OCI-LY1 (cell line): ENCODE measurements around the gene DBN1.

Experiments used
- H2AFZ ChIP-seq: fragments of 200-600 bp; sonication (generic), shearing (Covaris generic); 2 replicates; pipeline ENCODE4 v1.6.0; 2014; ENCODE audit warnings: antibody characterized with exemption, mild to moderate bottlenecking, low read length
- H3F3A ChIP-seq: fragments of 200-600 bp; sonication (generic), shearing (Covaris generic); 2 replicates; pipeline ENCODE4 v1.6.0; 2014; ENCODE audit warnings: mild to moderate bottlenecking, antibody characterized with exemption, low read length, moderate library complexity; ENCODE audit not compliant: insufficient read depth
- H3K27ac ChIP-seq: fragments of 200-600 bp; sonication (generic); 2 replicates; pipeline ENCODE4 v1.5.1; 2014; ENCODE audit warnings: low read length, mixed run types, mild to moderate bottlenecking, low read depth; ENCODE audit not compliant: poor library complexity, severe bottlenecking
- H3K27me3 ChIP-seq: fragments of 200-600 bp; sonication (generic); 2 replicates; pipeline ENCODE4 v1.6.0; 2014; ENCODE audit warnings: antibody characterized with exemption, mild to moderate bottlenecking, low read length, moderate library complexity; ENCODE audit not compliant: insufficient read depth
- H3K36me3 ChIP-seq: fragments of 200-600 bp; sonication (generic); 2 replicates; pipeline ENCODE4 v1.6.1; 2014; ENCODE audit warnings: mild to moderate bottlenecking, antibody characterized with exemption, low read length, moderate library complexity, mixed read lengths; ENCODE audit not compliant: insufficient read depth
- H3K4me1 ChIP-seq: fragments of 200-600 bp; sonication (generic); 2 replicates; pipeline ENCODE4 v1.5.1; 2014; ENCODE audit warnings: mild to moderate bottlenecking, low read length, moderate library complexity; ENCODE audit not compliant: insufficient read depth, severe bottlenecking
- H3K4me2 ChIP-seq: fragments of 200-600 bp; sonication (generic), shearing (Covaris generic); 2 replicates; pipeline ENCODE4 v1.6.1; 2014; ENCODE audit warnings: low read length
- H3K4me3 ChIP-seq: fragments of 200-600 bp; sonication (generic); 2 replicates; pipeline ENCODE4 v1.5.1; 2014; ENCODE audit warnings: low read length, low read depth, mild to moderate bottlenecking, mixed read lengths; ENCODE audit not compliant: poor library complexity, severe bottlenecking
- H3K79me2 ChIP-seq: fragments of 200-600 bp; shearing (Covaris generic); 2 replicates; pipeline ENCODE4 v1.6.1; 2016; ENCODE audit warnings: mixed run types, low read length, mixed read lengths; ENCODE audit not compliant: insufficient read depth
- H3K9ac ChIP-seq: fragments of 200-600 bp; sonication (generic), shearing (Covaris generic); 2 replicates; pipeline ENCODE4 v1.6.1; 2014; ENCODE audit warnings: mild to moderate bottlenecking, low read length, mixed read lengths
- H3K9me2 ChIP-seq: fragments of 200-600 bp; sonication (generic), shearing (Covaris generic); 2 replicates; pipeline ENCODE4 v1.6.1; 2014; ENCODE audit warnings: low read depth, mild to moderate bottlenecking, low read length, mixed read lengths
- H3K9me3 ChIP-seq: fragments of 200-600 bp; shearing (Covaris generic); 2 replicates; pipeline ENCODE4 v1.6.1; 2014; ENCODE audit warnings: low read length, mixed read lengths
- H4K20me1 ChIP-seq: fragments of 200-600 bp; sonication (generic), shearing (Covaris generic); 2 replicates; pipeline ENCODE4 v1.6.0; 2016; ENCODE audit warnings: mild to moderate bottlenecking, low read length; ENCODE audit not compliant: insufficient read depth
- CTCF ChIP-seq: fragments of 200-600 bp; sonication (generic), shearing (Covaris generic); IDR thresholded peaks from 2 replicates; pipeline ENCODE4 v1.5.1; 2017; ENCODE audit warnings: mild to moderate bottlenecking, antibody characterized with exemption, low read length, moderate library complexity, mixed read lengths
- EZH2 ChIP-seq: fragments of 200-600 bp; sonication (generic), shearing (Covaris generic); IDR thresholded peaks from 2 replicates; pipeline ENCODE4 v1.8.0; 2017; ENCODE audit warnings: borderline replicate concordance, mixed run types, mild to moderate bottlenecking, antibody characterized with exemption, low read length, moderate library complexity, mixed read lengths

Gene DBN1

GRCh38 chr5:177468329-177468684 is 5.1 kb downstream of the DBN1 start:
- Histone ChIP-seq H3K9me3 (no peaks in the 10 kb centered on the region), H3K4me2 (no peak overlapping the region), H3K4me3 (no peak overlapping the region), H3K27me3 (no peaks in the 10 kb centered on the region), H3K9ac (no peak overlapping the region), H3K36me3 (peaks cover 60% of the 10 kb centered on the region), H3F3A (no peaks in the 10 kb centered on the region), H4K20me1 (no peaks in the 10 kb centered on the region), H3K79me2 (no peaks in the 10 kb centered on the region), H3K4me1 (peaks cover 27% of the 10 kb centered on the region), H3K27ac (no peak overlapping the region), H2AFZ (no peak overlapping the region), H3K9me2 (no peaks in the 10 kb centered on the region)
- no peak for TF ChIP-seq CTCF
- no peak for TF ChIP-seq EZH2

GRCh38 chr5:177467436-177467835 is 6.0 kb downstream of the DBN1 start:
- peaks cover 66% of the 10 kb centered on the region for H3K36me3 ChIP-seq
- H3K27me3 ChIP-seq: no peaks in the 10 kb centered on the region
- no peaks in the 10 kb centered on the region for H3F3A ChIP-seq
- no peaks in the 10 kb centered on the region for H3K79me2 ChIP-seq
- no peaks in the 10 kb centered on the region for H4K20me1 ChIP-seq
- no peak overlapping the region for H3K4me2 ChIP-seq
- no peaks in the 10 kb centered on the region for H3K9me2 ChIP-seq
- H3K27ac ChIP-seq: no peak overlapping the region
- H3K9me3 ChIP-seq: no peaks in the 10 kb centered on the region
- H3K4me3 ChIP-seq: no peak overlapping the region
- TF ChIP-seq EZH2: no peak
- TF ChIP-seq CTCF: no peak
- H2AFZ ChIP-seq: no peak overlapping the region
- no peak overlapping the region for H3K9ac ChIP-seq
- H3K4me1 ChIP-seq: peaks cover 25% of the 10 kb centered on the region

- Histone ChIP-seq H4K20me1 (no peaks in the 10 kb centered on the region), H3K79me2 (no peaks in the 10 kb centered on the region)
Observed at GRCh38 chr5:177466861-177467260, 6.6 kb downstream of the DBN1 start.

More at GRCh38 chr5:177466861-177467260, 6.6 kb downstream of the DBN1 start:
- Histone ChIP-seq H2AFZ (no peak overlapping the region), H3K9me3 (no peaks in the 10 kb centered on the region), H3K4me1 (peaks cover 20% of the 10 kb centered on the region), H3K27me3 (no peaks in the 10 kb centered on the region), H3K27ac (no peak overlapping the region), H3K36me3 (peaks cover 66% of the 10 kb centered on the region), H3K4me2 (no peak overlapping the region), H3K9ac (no peak overlapping the region), H3F3A (no peaks in the 10 kb centered on the region), H3K4me3 (no peak overlapping the region), H3K9me2 (no peaks in the 10 kb centered on the region)
- TF ChIP-seq CTCF (no peak), EZH2 (no peak)
